Suprapubic skin (tissue), 3 donors: ENCODE measurements around the gene ATRN.

Experiments used
- CTCF ChIP-seq, 2 donors: fragments of 200-600 bp in 1 of 2; fragments of 450-650 bp in 1 of 2; sonication (generic) in 1 of 2; IDR thresholded peaks; one replicate each; pipeline ENCODE4 v1.5.1; 2016 to 2019; ENCODE audit warnings: antibody characterized with exemption in 2 of 2, mild to moderate bottlenecking in 1 of 2, moderate library complexity in 1 of 2
- POLR2A ChIP-seq, 2 donors: fragments of 450-650 bp; IDR thresholded peaks; one replicate each; pipeline ENCODE4 v1.6.1; 2017; ENCODE audit warnings: antibody characterized with exemption in 2 of 2, mild to moderate bottlenecking in 2 of 2, moderate library complexity in 2 of 2

- TF ChIP-seq CTCF (IDR thresholded peaks at IDR 0.05) (no peak), POLR2A (IDR thresholded peaks at IDR 0.05) (no peak)
Measured at GRCh38 chr20:3479759-3480615, 9.2 kb downstream of the ATRN start.
